GM12874 (cell line): ENCODE data around the gene TSEN54.
A peak's percentile ranks its signal among the peaks of the same experiment; 100 is the strongest.

ENCODE experiments used
- CTCF ChIP-seq: IDR thresholded peaks from 2 replicates; pipeline ENCODE4 v1.5.1; 2011; ENCODE audit warnings: low read depth, mild to moderate bottlenecking, control low read depth, low read length, moderate library complexity; ENCODE audit not compliant: insufficient read depth

TSEN54 gene

GRCh38 chr17:75502721-75503329 is 13.5 kb upstream of the TSEN54 start:
- TF ChIP-seq CTCF: no peak

GRCh38 chr17:75503337-75503950 is 12.9 kb upstream of the TSEN54 start:
- no peak for TF ChIP-seq CTCF

GRCh38 chr17:75503976-75504346 is 12.4 kb upstream of the TSEN54 start:
- no peak for TF ChIP-seq CTCF

- peak; percentile 85 for TF ChIP-seq CTCF
Observed at GRCh38 chr17:75504347-75505151, 11.8 kb upstream of the TSEN54 start.

- no peak for TF ChIP-seq CTCF
Observed at GRCh38 chr17:75505152-75505409, 11.2 kb upstream of the TSEN54 start.

GRCh38 chr17:75505640-75506039 is 10.7 kb upstream of the TSEN54 start:
- no peak for TF ChIP-seq CTCF

- TF ChIP-seq CTCF: no peak
Observed at GRCh38 chr17:75506134-75506533, 10.2 kb upstream of the TSEN54 start.
